ELF-1 (cell line): ENCODE data around the gene STAC.
"Not testable (repeated sequence)": the region's sequence is repeated elsewhere in the genome, so short reads cannot be mapped to it uniquely, and the experiment has no call there.

Source experiments
- DNase-seq: peaks from one replicate; pipeline ENCODE4 v3.0.0-alpha.2; 2016; ENCODE audit warnings: low read depth, low spot score

Gene STAC

DNA sequence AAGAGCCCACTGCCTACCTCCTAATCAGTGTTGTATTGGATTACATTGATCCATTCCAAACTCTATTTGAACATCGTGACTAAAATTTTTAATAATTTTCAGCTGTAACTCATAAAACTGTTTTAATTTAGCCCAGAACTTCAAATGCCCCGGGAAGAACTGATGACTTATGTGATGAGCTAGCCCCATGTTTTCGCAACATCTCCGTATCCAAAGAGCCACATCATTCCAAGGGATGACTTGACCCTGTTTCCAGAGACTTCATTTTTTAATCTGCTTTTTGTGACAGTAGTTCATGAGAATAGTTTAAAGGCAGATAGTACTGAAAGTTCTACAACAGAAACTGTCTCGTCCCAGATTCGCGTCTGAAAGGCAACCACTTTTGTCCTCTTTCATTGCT lies 97.4 kb downstream of the STAC start:
- no peak for DNase-seq

DNA sequence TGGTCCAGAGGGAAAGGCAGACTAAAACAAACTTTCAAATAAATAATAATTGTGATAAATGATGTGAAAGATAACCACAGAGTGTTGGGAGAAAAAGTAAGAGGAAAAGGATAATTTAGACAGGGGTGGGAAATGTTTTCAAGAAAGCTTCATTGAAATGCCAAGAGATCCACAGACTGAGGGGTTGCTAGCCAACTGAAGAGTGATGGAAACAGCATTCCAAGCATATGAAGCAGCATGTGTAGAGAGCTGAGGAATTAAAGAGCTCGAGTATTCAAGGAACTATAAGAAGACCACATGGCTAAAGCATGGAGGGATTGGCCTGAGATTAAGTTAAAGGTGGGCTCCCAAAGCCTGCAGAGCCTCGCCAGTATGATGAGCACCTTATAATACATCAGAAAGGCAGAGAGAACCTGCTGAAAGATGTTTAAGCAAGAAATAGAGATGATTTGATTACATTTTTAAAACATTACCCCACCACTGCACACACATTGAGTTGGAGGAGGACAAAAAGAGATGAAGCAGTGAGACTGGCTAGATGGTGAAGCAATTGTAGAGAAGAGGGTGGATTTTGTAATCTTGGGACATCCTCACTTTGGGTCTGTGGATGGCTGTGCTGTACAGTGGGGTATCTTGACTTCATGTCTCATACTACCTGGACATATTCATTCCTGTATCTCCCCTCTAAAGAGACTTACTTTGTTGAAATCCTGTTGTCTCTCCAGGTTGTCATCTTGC lies 100.8 kb downstream of the STAC start:
- no peak for DNase-seq

DNA sequence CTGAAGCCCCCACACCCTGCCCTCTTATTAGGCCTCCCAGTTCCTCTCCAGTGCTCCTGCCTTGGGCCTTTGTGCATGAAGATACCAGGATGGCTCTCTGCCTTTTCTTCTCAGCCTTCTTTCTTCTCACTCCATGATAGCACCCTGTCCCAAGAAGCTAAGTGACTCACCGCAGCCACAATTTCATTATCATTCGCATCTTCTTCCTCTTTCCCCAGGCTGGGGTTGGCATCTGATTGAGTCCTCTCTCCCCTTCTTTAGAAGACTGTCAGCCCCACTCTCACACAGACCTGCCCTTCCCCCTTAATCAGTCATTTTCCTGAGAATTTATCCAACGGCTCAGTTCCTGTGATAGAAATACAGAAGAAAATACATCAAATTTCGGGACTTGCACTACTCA lies 102.0 kb downstream of the STAC start:
- no peak for DNase-seq

DNA sequence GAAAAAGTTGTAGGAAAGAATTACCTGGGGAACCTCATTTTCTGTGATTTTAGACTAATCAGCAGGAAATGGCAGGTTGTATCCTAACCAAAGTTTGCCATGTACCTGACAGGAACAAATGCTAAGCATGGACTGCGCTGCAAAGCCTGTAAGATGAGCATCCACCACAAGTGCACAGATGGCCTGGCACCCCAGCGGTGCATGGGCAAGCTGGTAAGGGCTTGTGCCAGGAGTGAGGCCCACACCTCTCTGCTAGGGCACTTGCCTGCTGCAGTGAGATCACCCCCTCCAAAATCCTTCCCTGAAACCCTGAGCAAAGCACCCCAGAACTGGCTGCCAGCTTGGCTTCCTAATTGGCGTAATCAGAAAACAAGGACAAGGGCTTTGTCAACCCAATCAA lies 102.6 kb downstream of the STAC start:
- no peak for DNase-seq

DNA sequence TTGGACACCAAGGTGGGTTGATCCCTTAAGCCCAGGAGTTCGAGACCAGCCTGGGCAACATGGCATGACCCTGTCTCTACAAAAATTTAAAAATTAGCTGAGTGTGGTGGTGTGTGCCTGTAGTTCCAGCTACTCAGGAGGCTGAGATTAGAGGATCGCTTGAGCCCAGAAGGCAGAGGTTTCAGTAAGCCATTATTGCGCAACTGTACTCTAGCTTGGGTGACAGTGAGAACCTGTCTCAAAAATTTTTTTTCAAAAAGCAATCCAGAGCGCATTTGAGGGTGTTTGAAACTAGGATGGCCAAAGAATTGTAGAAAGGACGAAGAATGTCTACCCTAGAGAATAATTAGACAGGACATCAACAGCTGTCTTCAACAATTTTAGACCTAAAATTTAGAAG lies 103.4 kb downstream of the STAC start:
- no peak for DNase-seq

DNA sequence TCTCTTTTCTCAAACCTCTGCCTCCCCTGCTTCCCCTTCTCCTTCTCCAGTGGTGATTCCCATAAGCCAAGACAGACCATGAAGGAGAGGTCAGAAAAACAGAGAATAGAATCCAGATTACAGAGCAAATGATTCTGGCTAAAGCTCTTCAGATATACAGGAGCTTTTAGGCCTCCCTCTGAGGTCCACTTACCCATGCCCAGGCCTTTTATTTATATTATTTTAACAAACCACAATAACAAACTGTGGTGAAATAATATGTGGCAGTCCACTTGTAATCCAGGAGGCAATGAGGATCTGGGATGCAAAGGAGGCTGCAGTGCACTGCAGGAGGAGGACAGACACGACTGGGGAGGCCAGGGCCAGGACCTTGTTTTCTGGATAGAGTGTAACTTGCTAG lies 104.1 kb downstream of the STAC start:
- no peak for DNase-seq

DNA sequence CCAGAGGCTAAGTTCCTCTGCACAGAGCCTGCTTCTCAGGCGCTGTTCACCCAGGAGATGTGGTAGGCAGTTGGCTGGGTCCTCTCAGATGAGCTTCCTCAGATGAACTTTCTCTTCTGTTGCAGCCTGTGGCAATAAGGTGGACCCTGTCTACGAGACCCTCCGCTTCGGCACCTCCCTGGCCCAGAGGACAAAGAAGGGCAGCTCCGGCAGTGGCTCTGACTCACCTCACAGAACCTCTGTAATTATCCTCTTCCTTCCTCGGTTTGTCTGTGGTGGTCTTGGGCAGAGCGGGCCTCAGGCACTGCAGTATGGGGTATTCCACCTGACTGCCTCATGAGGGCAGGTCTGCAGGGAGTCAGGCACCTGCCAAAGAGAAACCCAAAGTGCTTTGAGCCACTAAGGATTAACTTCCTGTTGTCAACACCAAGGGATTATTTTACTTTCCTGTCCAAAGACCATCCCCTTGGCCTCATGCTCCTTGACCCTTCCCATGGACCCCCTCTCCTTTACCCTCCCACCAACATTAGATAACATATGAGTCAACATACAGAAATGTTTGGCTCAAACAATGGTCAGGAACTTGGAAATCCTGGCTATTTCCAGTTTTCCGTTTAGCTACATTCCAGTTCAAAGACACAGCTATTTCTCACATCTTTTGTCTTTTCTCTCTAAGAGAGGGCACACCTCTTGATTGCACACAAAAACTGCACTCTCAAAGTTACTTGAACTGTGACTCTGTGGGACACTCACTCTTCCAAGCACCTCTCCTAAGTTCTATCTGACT lies 105.9 kb downstream of the STAC start:
- DNase-seq = no peak

DNA sequence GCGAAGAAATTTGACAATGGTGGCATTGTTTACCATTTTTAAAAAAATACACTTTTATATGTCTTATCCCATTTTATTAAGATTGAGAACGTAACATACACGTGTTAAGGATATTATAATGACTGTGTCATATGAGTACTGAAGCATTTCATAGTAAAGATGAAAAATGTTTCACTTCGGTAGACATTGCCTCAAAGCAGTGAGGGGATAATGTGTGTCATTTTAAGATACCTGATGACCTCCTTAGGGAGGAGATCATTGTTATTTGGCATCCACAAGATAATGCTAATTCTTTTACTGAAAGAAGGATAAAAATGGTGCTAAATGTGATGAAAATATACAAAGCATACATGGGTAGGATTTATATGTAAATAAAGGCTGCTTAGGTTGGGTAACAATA lies 107.3 kb downstream of the STAC start:
- DNase-seq = no peak

DNA sequence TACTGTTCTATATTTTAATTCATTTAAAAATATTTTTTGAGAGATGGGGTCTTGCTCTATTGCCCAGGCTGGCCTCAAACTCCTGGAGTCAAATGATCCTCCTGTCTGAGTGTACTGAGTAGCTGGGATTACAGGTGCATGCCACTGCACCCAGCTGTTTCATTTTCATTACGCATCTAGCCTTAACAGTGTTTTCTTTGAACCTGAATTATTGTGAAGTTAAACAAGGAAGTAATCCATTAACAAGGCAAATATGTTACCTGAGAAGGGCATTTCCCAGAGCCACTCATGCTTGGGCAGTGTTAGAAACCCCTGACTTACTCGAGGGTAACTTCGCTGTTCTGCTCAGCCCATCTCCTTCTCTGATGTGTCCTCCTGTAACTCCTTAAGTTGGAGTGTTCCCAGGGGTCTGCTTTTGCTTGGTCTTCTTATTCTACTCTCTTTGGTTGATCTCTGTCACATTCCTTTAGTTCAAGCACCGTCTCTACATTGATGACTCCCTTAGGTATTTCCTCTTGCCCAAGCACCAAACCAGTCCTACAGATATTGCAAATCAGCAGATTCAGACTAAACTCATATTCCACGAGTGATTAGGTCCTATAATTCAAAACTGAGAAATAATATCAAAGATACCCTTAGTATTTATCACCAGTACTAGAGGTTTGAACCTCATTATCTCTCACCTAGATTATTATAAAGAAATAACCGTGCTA lies 107.9 kb downstream of the STAC start:
- DNase-seq = no peak

DNA sequence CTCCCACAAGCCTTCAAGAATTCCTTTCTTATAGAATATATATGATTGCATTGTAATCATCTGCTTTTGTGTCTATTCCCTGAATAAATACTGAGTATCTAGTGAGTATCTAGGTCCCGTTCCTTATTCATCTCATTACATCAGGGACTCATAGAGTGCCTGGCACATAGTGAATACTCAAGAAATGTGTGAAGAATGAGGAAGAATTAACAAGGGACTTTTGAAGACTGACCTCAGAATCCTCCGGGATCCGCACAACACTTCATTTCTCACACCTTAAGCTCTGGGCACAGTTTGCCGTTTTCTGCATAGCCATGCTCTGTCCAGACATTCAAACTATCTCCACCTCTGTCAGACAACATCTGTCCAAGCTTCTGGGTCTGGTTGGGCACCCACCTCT lies 108.8 kb downstream of the STAC start:
- DNase-seq = no peak

DNA sequence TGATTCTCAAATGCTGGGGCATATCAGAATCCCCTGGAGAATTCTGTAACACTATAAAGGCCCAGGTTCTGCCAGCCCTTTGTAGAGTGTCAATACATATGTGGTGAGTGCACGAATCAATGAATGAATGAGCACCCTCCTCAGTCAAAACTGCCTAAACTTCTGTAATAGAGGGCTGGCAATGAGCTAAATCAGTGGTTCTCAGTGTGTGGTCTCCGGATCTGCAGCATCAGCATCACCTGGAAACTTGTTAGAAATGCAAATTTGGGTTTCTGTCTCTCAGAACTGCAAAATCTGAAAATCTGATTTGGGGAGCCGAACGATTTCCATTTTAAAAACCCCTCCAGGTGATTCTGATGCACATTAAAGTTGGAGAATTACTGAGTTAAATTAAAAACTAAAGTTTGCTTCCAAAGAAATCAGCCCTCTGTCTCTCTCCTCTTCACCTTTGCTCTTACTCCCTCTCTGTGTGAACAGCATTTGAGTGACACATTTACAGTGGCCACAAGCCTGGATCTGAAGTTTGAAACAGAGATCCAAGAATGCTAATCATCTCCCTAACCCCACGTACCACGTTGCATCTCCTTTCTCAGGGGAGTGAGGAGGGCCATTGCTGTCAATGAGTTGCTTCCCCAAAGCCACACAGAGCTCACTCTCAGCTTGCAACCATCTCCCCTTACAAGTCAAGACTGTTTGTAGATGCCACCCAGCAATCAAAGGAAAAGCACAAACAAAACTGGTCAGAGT lies 109.5 kb downstream of the STAC start:
- no peak for DNase-seq

DNA sequence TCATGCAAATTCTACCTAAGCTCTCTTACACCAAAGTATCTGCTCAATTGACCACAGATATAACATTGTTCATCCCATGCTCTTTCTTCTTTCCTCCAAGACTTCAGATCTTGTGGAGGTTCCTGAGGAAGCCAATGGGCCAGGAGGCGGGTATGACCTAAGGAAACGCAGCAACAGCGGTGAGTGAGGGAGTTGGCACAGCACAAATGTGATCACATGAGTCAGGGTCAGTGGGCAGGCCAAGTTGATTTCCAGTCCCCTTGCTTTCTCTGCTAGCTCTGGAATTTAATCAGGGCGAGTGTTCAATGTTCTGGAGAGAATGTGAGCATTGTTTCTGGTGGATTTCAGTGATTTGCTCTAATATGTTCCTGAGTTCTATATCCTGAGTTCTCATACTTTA lies 112.7 kb downstream of the STAC start:
- no peak for DNase-seq

DNA sequence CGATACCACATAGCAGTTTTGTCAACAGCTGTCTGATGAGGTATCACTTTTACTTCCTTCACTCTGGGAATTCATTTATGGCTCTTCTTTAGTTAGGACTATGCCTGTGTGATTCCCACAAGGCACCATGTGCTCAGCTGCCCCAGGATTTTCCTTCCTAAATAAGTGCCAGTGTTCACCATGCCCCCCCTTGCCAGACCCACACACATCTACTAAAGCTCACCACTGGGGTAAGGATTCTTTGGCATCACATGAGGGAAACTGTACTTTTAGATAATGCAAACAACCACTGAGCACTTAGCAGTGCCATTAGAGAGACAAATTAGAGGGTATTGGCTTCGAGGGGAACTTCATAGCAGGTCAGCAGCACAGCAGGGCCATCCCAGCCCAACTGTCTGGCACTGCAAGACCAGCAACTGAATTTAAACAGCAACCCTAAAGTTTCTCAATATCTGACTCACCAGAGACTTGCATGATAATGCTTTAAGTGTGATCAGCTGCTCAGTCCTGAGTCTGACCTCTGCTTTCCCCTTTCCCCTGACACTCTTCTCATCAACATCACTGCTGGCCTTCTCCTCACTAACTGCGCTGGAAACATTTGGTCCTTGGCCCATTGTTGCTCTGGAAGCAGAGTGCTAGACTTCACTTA lies 114.3 kb downstream of the STAC start:
- no peak for DNase-seq

DNA sequence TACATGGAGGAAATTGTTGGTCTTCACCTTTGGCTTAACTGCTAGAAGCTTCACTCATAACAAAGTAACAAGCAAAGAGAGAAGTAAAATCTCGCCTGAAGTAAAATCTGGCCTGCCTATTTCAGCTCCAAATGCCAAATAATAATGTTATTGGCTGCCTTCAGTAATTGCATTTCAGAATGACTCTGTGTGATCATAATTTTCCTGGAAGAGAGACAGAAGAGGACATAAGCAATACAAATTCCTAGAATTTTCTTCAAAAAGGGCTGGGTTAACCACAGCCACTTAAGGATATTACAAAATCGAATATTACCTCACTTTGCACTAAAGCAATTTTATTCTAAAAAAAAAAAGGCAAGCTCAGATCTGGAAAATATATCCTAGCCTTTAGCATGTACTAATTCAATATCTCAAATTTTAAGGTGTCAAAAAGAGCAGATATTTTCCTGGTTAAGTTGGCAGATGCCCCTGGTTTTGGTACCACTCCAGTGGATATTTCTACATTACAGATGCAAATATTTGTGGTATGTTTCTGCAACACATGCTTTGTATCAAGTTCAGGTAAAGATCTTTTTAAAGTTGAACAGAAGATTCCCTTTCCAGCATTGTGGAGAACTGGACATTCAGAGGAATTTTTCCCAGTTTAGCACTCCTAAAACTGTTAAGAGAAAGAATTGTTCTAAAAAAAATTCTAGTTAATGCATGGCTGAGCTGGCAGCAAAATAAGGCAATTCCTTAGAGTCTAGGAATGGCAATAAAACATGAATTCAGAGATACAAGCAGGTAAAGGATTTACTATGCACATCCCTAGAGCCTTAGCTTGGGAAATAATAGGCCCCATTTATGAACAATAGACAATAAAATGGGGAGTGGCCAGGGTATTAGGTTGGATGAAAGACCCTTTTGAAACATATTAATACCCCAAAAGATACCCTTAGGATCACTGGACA lies 116.7 kb downstream of the STAC start:
- DNase-seq = no peak

DNA sequence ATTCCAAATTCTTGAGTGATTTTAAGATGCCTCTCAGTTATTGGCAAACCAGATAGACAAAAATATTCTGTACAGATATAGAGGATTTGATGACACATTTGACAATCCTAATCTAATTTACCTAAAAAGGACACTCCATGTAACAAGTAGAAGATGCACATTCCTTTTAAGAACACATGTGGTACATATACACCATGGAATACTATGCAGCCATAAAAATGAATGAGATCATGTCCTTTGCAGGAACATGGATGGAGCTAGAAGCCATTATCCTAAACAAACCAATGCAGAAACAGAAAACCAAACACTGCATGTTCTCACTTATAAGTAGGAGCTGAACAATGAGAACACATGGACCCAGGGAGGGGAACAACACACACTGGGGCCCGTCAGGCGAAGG lies 119.7 kb downstream of the STAC start:
- not testable (repeated sequence) for DNase-seq

DNA sequence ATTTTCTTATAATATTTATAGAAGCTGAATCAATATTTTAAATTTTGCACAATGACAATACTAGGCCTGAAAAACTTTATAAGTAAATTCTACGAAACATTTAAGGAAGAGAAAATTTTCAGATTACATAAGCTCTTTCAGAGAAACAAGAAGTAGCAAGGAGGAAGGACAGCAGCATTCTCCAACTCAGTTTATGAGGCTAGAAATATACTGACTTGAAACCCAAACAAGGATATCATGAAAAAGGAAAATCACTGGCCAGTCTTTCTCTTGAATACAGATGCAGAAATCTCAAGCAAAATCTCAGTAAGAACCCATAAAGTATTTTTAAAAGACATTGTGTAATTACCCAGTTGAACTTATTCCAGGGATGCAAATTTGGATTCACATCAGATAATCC lies 121.3 kb downstream of the STAC start:
- DNase-seq = no peak

DNA sequence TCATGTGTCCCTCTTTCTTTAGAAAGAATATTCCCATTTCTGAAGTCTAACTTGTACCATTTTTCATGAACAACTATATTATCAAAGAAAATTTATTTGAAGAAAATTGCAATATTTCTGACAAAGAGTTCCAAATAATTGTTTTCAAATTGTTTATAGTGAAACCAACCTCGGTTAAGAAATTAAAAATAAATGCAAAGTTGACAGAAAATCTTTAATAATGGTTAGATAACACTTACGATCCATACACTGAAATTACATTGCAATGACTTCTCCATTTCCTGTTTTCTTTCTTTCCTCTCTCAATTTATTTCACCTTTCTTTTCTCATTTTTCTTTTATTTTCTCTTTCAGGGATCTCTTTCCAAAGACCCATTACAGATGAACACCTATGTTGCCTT lies 125.1 kb downstream of the STAC start:
- DNase-seq = no peak

DNA sequence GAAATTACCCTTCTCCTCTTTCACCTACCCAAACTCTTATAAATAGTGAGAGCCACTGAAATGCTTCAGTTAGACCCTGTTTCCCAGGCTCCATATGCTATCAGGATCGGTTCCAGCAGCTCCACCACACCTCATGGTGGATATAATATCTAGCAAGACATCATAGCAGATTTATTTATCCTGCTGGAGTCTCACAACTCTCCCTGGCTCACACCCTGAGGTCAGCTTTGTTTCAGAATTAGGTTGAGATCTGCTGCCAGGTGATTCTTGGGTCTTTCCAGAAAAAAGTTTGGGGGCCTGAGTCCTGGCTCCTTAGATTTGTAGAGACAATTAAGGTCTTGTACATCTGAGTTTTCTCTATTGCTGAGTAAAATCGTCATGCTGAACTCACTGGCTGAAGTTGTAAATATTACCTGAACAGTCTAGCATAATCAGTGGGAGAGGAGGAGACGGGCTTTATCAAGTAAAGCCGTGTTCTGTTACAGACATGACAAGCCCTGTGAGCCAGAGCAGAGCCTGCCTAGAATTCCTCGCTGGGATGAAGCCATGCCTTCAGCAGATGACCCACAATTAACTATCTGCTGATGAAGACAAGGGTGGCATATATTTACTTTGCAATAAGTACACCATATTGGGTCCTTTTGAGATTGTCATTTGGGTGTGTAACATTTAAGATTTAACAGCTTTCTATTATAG lies 131.6 kb downstream of the STAC start:
- DNase-seq = no peak

DNA sequence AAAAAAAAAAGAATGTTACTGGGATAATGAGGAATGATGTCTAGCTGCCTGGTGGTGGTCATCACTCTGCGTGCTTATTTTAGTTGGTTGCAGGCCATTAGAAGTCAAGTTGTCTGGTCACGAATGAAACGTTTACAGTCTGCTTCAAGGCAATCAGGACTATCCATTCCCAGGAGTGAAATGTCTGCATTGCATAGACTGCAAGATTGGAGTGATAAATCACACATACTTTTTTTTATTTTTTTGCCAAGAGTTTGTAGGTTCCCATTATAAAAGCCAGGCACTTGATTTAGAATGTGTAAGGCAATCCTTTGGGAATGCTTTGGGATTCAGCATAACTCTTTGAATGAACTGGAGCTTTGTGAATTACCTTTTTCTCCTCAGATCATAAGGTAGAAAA lies 132.3 kb downstream of the STAC start:
- DNase-seq = no peak

DNA sequence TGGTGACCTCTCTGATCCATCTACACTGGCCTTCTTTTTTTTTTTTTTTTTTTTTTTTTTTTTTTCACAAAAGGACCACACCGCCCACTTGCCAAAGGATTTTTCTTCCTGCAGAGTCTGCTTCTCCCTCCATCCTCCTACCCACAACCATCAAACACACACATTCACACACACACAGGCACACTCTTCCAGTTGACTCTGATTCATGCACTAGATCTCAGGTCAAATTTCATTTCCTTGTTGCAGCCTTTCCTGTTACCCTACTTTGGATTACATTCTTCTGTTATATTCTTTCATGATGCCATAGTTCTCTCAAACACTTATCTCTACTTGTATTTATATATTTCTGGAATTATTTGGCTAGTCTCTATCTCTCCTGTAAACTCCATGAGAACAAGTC lies 133.9 kb downstream of the STAC start:
- DNase-seq = no peak
